Activated naive CD8-positive, alpha-beta T cell treated with anti-CD3 and anti-CD28 coated beads, Interleukin-2, amount 50 U/mL, for 24 hours (primary cell): ENCODE results near the gene CRYBA2.

ENCODE experiments used
- ATAC-seq: fragments of 150-1000 bp; cut with Tn5 transposase; one replicate; pipeline ENCODE4 v1.10.0; 2021
- DNase-seq: peaks from one replicate; pipeline ENCODE4 v3.0.0; 2021
- H3K27ac Mint-ChIP-seq: one replicate; pipeline ENCODE4 v1.8.0; 2021; ENCODE audit warnings: mild to moderate bottlenecking, mixed read lengths
- H3K27me3 Mint-ChIP-seq: one replicate; pipeline ENCODE4 v1.8.0; 2021; ENCODE audit warnings: mixed read lengths
- H3K36me3 Mint-ChIP-seq: one replicate; pipeline ENCODE4 v1.8.0; 2021; ENCODE audit warnings: low read depth, mixed read lengths
- H3K4me1 Mint-ChIP-seq: one replicate; pipeline ENCODE4 v1.8.0; 2021; ENCODE audit warnings: mixed read lengths
- H3K4me3 Mint-ChIP-seq: one replicate; pipeline ENCODE4 v1.8.0; 2021; ENCODE audit warnings: mild to moderate bottlenecking, moderate library complexity, mixed read lengths
- H3K9me3 Mint-ChIP-seq: one replicate; pipeline ENCODE4 v1.8.0; 2021; ENCODE audit warnings: mixed read lengths

Gene CRYBA2

DNA sequence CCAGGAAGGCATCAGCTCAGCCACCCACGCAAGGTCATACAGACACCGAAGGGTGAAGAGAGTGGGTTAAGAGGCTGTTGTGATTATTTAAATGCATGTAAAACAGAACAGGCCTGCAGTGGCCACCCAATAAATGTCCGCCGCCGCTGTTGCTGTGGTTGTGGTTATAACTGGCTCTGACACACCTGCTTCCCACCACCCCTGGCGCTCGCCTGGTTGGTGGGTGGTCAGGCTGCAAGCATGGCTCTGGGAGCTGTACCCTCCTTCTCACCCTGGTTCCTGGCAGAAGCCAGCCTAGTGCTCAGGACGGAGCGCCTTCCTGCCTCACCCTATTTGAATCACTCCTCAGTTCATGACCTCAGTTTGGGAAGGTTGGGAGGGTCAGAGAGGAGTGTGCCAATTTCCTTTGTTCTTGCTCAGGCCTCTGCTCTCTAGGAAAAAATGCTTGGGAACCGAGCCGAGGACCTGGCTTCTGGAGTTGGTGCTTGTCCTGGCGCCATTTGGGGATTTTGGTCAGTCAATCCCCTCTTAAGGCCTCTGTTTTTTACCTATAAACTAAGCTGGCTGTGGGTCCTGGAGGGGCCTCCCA lies 5.3 kb upstream of the CRYBA2 start:
- DNase-seq (no peak), ATAC-seq (no peak)
- Mint-ChIP-seq H3K27ac (no peak overlapping the region), H3K4me3 (no peak overlapping the region), H3K36me3 (no peaks in the 10 kb centered on the region), H3K9me3 (no peaks in the 10 kb centered on the region), H3K4me1 (peaks cover 20% of the 10 kb centered on the region), H3K27me3 (peaks cover 77% of the 10 kb centered on the region)

DNA sequence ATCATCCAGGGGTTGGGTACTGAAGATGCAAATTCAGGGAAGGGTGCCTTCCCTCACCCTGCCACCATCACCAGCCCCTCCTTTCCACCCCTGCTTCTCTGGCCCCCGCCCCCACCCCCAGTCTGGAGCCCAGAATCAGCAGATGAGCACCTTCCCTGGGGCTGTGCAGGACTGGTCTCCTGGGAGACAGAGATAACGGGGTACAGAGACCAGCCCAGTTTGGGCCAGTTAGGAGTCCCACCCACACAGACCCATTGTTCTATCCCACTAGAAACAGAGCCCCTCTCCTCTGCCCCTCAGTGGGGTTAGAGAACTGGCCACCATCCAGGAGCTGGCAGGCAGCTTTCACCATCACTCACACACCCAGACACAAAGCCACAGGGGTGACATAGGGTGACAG lies 4.5 kb upstream of the CRYBA2 start:
- H3K27ac Mint-ChIP-seq: no peak overlapping the region
- no peaks in the 10 kb centered on the region for H3K9me3 Mint-ChIP-seq
- no peak overlapping the region for H3K4me3 Mint-ChIP-seq
- H3K27me3 Mint-ChIP-seq: peaks cover 74% of the 10 kb centered on the region
- ATAC-seq (no peak), DNase-seq (no peak)
- no peaks in the 10 kb centered on the region for H3K36me3 Mint-ChIP-seq
- H3K4me1 Mint-ChIP-seq: peaks cover 15% of the 10 kb centered on the region

GRCh38 chr2:218996937-218997336 lies 3.7 kb upstream of the CRYBA2 start:
- Mint-ChIP-seq H3K27me3 (peaks cover 77% of the 10 kb centered on the region), H3K9me3 (no peaks in the 10 kb centered on the region), H3K4me1 (peaks cover 9% of the 10 kb centered on the region), H3K27ac (no peak overlapping the region), H3K4me3 (no peak overlapping the region), H3K36me3 (no peaks in the 10 kb centered on the region)
- ATAC-seq (no peak), DNase-seq (no peak)

GRCh38 chr2:218995972-218996711 lies 2.9 kb upstream of the CRYBA2 start:
- Mint-ChIP-seq H3K4me1 (peaks cover 7% of the 10 kb centered on the region), H3K4me3 (peak overlapping the region; percentile 24), H3K27ac (no peak overlapping the region), H3K27me3 (peaks cover 82% of the 10 kb centered on the region), H3K36me3 (no peaks in the 10 kb centered on the region), H3K9me3 (no peaks in the 10 kb centered on the region)
- DNase-seq: peak; percentile 91
- peak; percentile 55 for ATAC-seq

GRCh38 chr2:218995561-218995960 lies 2.3 kb upstream of the CRYBA2 start:
- peaks cover 3% of the 10 kb centered on the region for H3K4me1 Mint-ChIP-seq
- H3K36me3 Mint-ChIP-seq: no peaks in the 10 kb centered on the region
- ATAC-seq: no peak
- H3K9me3 Mint-ChIP-seq: no peaks in the 10 kb centered on the region
- H3K27me3 Mint-ChIP-seq: peaks cover 82% of the 10 kb centered on the region
- DNase-seq: no peak
- no peak overlapping the region for H3K4me3 Mint-ChIP-seq
- no peak overlapping the region for H3K27ac Mint-ChIP-seq

GRCh38 chr2:218992703-218993344 lies 398 bp downstream of the CRYBA2 start:
- Mint-ChIP-seq H3K9me3 (no peaks in the 10 kb centered on the region), H3K36me3 (no peaks in the 10 kb centered on the region), H3K27me3 (peaks cover 86% of the 10 kb centered on the region), H3K4me3 (no peak overlapping the region), H3K27ac (no peak overlapping the region), H3K4me1 (peaks cover 3% of the 10 kb centered on the region)
- DNase-seq (no peak), ATAC-seq (no peak)

DNA sequence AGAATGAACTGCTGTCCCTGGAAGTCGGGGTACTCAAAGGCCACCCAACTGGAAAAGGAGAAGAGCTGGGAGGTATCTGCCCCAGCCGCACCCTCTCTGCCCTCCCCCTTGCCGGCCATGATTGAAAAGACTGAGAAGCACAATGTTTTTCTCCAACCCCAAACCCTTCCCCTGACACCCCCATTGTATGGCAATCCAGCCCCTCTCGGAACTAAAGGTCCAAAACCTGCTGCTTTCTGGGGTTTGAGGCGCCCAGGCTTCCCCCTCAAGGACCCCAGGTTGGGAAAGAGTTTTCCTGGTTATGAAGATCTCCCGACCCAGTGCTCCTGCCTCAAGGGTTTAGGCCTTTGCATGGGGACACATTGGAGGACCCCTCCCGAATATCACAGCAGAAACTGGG lies 1.0 kb downstream of the CRYBA2 start:
- Mint-ChIP-seq H3K27me3 (peaks cover 87% of the 10 kb centered on the region), H3K4me1 (peaks cover 3% of the 10 kb centered on the region)

DNA sequence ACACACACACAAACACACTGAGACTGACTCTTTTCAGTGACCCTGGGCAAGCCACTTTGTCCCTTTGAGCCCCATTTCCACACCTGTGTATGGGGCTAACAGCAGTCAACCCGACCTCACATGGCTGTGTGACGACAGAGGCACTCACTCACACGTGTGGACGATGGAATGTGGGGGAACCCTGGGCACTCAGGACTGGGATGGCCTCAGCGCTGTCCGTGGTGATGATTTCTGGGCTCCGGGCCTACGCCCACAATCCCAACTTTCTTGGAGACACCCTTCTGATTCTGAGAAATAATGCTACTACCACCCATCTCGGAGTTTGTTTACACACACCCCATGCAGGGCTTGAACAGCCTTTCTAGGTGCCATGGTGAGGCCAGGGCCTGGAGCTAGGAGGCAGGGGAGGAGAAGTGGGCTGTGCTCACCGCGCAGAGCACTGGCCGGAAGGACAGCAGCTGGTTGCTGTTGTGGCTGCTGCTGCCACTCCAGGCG lies 1.5 kb downstream of the CRYBA2 start:
- H3K9me3 Mint-ChIP-seq: no peaks in the 10 kb centered on the region
- ATAC-seq (no peak), DNase-seq (no peak)
- peaks cover 89% of the 10 kb centered on the region for H3K27me3 Mint-ChIP-seq
- H3K27ac Mint-ChIP-seq: no peak overlapping the region
- no peak overlapping the region for H3K4me3 Mint-ChIP-seq
- peaks cover 3% of the 10 kb centered on the region for H3K4me1 Mint-ChIP-seq
- no peaks in the 10 kb centered on the region for H3K36me3 Mint-ChIP-seq

More for the DNA sequence above, 1.0 kb downstream of the CRYBA2 start:
- ATAC-seq: no peak
- Mint-ChIP-seq H3K27ac (no peak overlapping the region), H3K36me3 (no peaks in the 10 kb centered on the region), H3K9me3 (no peaks in the 10 kb centered on the region), H3K4me3 (no peak overlapping the region)
- DNase-seq: no peak

DNA sequence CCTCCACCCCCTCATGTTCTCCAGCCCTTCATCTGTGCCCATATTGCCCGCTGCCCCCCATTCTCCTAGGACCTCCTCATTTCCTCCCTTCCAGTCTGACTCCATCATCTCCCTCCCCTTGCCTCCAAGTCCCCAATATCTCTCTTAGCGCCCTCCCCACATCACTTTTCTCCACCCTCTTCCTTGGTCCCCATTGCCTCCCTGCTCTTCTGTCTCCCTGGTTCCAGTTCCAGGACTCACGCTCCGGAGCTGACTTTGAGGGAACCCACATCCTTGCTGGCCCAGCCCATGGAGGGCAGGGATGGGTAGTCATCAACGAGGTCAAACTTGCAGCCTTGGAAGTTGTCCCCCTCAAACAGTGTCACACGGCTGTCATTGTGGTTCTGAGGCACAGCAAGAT lies 2.6 kb downstream of the CRYBA2 start:
- H3K4me3 Mint-ChIP-seq: no peak overlapping the region
- H3K27ac Mint-ChIP-seq: no peak overlapping the region
- H3K9me3 Mint-ChIP-seq: no peaks in the 10 kb centered on the region
- peaks cover 3% of the 10 kb centered on the region for H3K4me1 Mint-ChIP-seq
- no peaks in the 10 kb centered on the region for H3K36me3 Mint-ChIP-seq
- no peak for DNase-seq
- no peak for ATAC-seq
- H3K27me3 Mint-ChIP-seq: peaks cover 90% of the 10 kb centered on the region

DNA sequence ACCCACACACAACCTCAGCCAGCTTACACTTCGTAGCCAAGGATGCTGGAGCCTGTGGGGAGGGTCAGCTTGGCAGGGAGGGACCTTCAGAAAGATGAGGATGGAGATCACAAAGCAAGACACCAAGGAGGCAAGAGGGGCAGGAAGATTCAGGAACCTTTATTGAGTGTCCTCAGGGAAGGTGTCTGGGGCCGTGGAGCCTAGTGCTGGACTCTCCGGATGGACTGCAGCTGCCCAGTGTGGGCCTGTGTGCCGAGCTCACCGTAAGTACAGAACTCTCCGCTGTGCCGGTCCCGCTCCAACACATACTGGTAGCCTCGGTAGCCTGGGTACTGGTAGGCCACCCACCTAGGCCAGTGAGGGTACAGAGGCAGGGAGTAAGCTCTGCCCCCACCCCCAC lies 3.2 kb downstream of the CRYBA2 start:
- H3K27ac Mint-ChIP-seq: no peak overlapping the region
- H3K36me3 Mint-ChIP-seq: no peaks in the 10 kb centered on the region
- ATAC-seq: no peak
- H3K4me1 Mint-ChIP-seq: peaks cover 3% of the 10 kb centered on the region
- DNase-seq: no peak
- no peak overlapping the region for H3K4me3 Mint-ChIP-seq
- no peaks in the 10 kb centered on the region for H3K9me3 Mint-ChIP-seq
- peaks cover 88% of the 10 kb centered on the region for H3K27me3 Mint-ChIP-seq

GRCh38 chr2:218988650-218989049 lies 4.6 kb downstream of the CRYBA2 start:
- Mint-ChIP-seq H3K27me3 (peaks cover 84% of the 10 kb centered on the region), H3K27ac (no peak overlapping the region), H3K4me1 (peaks cover 7% of the 10 kb centered on the region), H3K4me3 (no peak overlapping the region), H3K36me3 (no peaks in the 10 kb centered on the region), H3K9me3 (no peaks in the 10 kb centered on the region)
- DNase-seq (no peak), ATAC-seq (no peak)

DNA sequence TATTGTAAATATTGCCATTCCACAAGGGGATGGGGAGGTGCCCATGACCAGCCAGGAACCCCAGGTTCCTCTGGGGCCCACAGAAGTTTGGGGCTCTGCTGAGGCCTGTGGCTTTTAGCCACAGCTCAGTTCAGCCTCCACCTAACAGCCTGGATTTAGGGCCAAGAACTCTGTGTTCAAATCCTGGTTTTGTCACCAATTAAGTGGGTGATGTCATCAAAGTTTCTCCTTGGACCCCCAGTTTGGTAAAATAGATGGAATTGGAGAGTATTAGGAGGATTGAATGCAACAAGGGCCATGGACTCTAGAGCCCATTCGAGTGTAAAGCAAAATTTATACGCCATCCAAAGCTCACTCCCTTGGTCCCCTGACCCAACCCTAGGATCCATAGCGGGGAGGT lies 5.1 kb downstream of the CRYBA2 start:
- H3K36me3 Mint-ChIP-seq: no peaks in the 10 kb centered on the region
- no peak for DNase-seq

GRCh38 chr2:218986148-218986761 lies 7.0 kb downstream of the CRYBA2 start:
- Mint-ChIP-seq H3K4me1 (peaks cover 16% of the 10 kb centered on the region), H3K27me3 (peaks cover 87% of the 10 kb centered on the region), H3K27ac (no peak overlapping the region), H3K4me3 (no peak overlapping the region), H3K9me3 (no peaks in the 10 kb centered on the region), H3K36me3 (no peaks in the 10 kb centered on the region)
- DNase-seq (no peak), ATAC-seq (no peak)

More for the DNA sequence above, 5.1 kb downstream of the CRYBA2 start:
- ATAC-seq: no peak
- peaks cover 9% of the 10 kb centered on the region for H3K4me1 Mint-ChIP-seq
- H3K4me3 Mint-ChIP-seq: no peak overlapping the region
- H3K27ac Mint-ChIP-seq: no peak overlapping the region
- peaks cover 88% of the 10 kb centered on the region for H3K27me3 Mint-ChIP-seq
- H3K9me3 Mint-ChIP-seq: no peaks in the 10 kb centered on the region

DNA sequence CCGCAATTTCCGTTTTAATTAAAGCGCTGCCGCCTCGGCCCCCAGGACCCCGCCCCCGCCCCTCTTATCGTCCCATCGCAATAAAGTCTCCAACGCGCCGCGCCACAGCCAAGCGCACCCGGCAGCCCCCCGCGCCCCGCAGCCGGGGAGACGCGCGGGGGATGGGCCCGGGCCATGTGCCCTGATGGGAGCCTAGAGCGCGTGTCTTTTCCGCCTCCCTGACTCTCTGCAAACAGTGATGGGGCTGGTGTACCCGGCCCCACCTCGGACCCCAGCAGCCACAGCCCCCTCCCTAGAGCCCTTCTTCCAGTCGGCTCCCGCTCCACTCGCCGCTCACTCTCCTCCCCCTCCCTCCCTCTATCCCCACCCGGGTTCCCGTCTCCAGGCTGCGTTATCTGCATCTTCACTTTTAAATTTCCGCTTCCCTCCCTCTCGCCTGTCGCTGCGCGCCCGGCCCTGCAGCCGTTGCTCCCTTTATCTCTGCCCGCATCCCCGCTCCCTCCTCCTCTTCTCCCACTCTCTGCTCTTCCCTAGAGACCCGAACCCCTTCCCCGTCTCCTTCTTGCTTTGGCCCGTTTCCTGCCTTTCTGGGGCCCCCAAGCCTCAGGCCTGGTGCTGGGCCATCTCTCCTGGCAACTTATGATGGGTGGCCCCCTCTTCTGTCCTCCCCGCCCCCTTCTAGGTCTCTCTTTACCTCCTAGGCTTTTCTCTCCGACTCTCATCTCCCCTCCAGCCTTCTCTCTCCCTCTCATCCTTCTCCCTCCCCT lies 7.7 kb downstream of the CRYBA2 start:
- no peaks in the 10 kb centered on the region for H3K9me3 Mint-ChIP-seq
- ATAC-seq: no peak

More for the DNA sequence above, 7.7 kb downstream of the CRYBA2 start:
- no peak overlapping the region for H3K27ac Mint-ChIP-seq
- peaks cover 20% of the 10 kb centered on the region for H3K4me1 Mint-ChIP-seq
- no peak for DNase-seq
- H3K36me3 Mint-ChIP-seq: no peaks in the 10 kb centered on the region
- no peak overlapping the region for H3K4me3 Mint-ChIP-seq
- peaks cover 85% of the 10 kb centered on the region for H3K27me3 Mint-ChIP-seq
